WTC11 (cell line): ENCODE data around the gene MIER3. TPM values are rescaled to one million over a fixed set of nuclear protein-coding genes. Genes with fewer than 3 reads are reported as not detected.
A peak's percentile ranks its signal among the peaks of the same experiment; 100 is the strongest.

Experiments used
- ATAC-seq: fragments of 200-7000 bp; cut with Tn5 transposase; 2 replicates; pipeline ENCODE4 v1.10.0; 2021; ENCODE audit warnings: mild to moderate bottlenecking, moderate library complexity
- Bru-seq: library from RNA; stranded (reverse); fragments of 400-500 nt; gene quantifications from one replicate; lab custom pipeline; 2021; lab: Mats Ljungman, UMichigan
- CTCF ChIA-PET: fragments of 300-600 bp; sonication (Branson Sonifier 250); formaldehyde crosslinking; loops from one replicate; lab custom pipeline; 2021; ENCODE audit warnings: antibody characterized with exemption; lab: Charles Lee
- POLR2A ChIA-PET: fragments of 350-600 bp; sonication (Branson Sonifier 250); formaldehyde crosslinking; loops from one replicate; lab custom pipeline; 2021; ENCODE audit warnings: antibody characterized with exemption; lab: Charles Lee
- DNase-seq: peaks from one replicate; pipeline ENCODE4 v3.0.0; 2021; ENCODE audit warnings: low spot score
- H3K27ac Mint-ChIP-seq: 2 replicates; pipeline ENCODE4 v1.8.0; 2021; ENCODE audit warnings: mixed read lengths
- H3K27me3 Mint-ChIP-seq: 2 replicates; pipeline ENCODE4 v1.8.0; 2021; ENCODE audit warnings: low read depth, mild to moderate bottlenecking, moderate library complexity, mixed read lengths
- H3K36me3 Mint-ChIP-seq: 2 replicates; pipeline ENCODE4 v1.8.0; 2021; ENCODE audit warnings: mixed read lengths
- H3K4me1 Mint-ChIP-seq: 2 replicates; pipeline ENCODE4 v1.8.0; 2022; ENCODE audit warnings: mixed read lengths
- H3K4me3 Mint-ChIP-seq: 2 replicates; pipeline ENCODE4 v1.8.0; 2021; ENCODE audit warnings: mild to moderate bottlenecking, moderate library complexity, mixed read lengths
- H3K9me3 Mint-ChIP-seq: 2 replicates; pipeline ENCODE4 v1.8.0; 2021; ENCODE audit warnings: mixed read lengths
- ATF3 ChIP-seq: sonication (generic); formaldehyde crosslinking; conservative IDR thresholded peaks from 2 replicates; pipeline ENCODE4 v1.8.1; 2022; ENCODE audit warnings: mild to moderate bottlenecking, missing genetic modification reagents
- ATF6 ChIP-seq: sonication (generic); formaldehyde crosslinking; IDR thresholded peaks from 2 replicates; pipeline ENCODE4 v1.8.1; 2023; ENCODE audit warnings: mild to moderate bottlenecking, missing genetic modification reagents
- ETV6 ChIP-seq: sonication (generic); formaldehyde crosslinking; IDR thresholded peaks from 2 replicates; pipeline ENCODE4 v1.8.1; 2022; ENCODE audit warnings: mild to moderate bottlenecking, missing genetic modification reagents
- GTF2I ChIP-seq: fragments of 250-450 bp; sonication (Bioruptor Pico); conservative IDR thresholded peaks from 2 replicates; pipeline ENCODE4 v1.4.0; 2021; ENCODE audit warnings: mild to moderate bottlenecking
- NFE2L1 ChIP-seq: sonication (generic); formaldehyde crosslinking; IDR thresholded peaks from 2 replicates; pipeline ENCODE4 v1.8.1; 2023; ENCODE audit warnings: missing genetic modification reagents
- NR3C1 ChIP-seq: sonication (generic); formaldehyde crosslinking; conservative IDR thresholded peaks from 2 replicates; pipeline ENCODE4 v1.8.1; 2023; ENCODE audit warnings: low read depth, mild to moderate bottlenecking, missing genetic modification reagents
- OVOL2 ChIP-seq: fragments of 250-450 bp; sonication (Bioruptor Pico); IDR thresholded peaks from 2 replicates; pipeline ENCODE4 v1.9.0; 2021; ENCODE audit warnings: mild to moderate bottlenecking, borderline replicate concordance
- RELA ChIP-seq: sonication (generic); formaldehyde crosslinking; IDR thresholded peaks from 2 replicates; pipeline ENCODE4 v1.8.1; 2022; ENCODE audit warnings: missing genetic modification reagents, mild to moderate bottlenecking, borderline replicate concordance
- RORB ChIP-seq: fragments of 250-450 bp; sonication (Bioruptor Pico); IDR thresholded peaks from 2 replicates; pipeline ENCODE4 v1.9.0; 2021; ENCODE audit warnings: mild to moderate bottlenecking
- SMAD3 ChIP-seq: sonication (generic); formaldehyde crosslinking; IDR thresholded peaks from 2 replicates; pipeline ENCODE4 v1.8.0; 2022; ENCODE audit warnings: missing genetic modification reagents, mild to moderate bottlenecking, borderline replicate concordance
- SMAD4 ChIP-seq: sonication (generic); formaldehyde crosslinking; IDR thresholded peaks from 2 replicates; pipeline ENCODE4 v1.8.0; 2022; ENCODE audit warnings: mild to moderate bottlenecking, missing genetic modification reagents
- SP1 ChIP-seq: sonication (generic); formaldehyde crosslinking; conservative IDR thresholded peaks from 2 replicates; pipeline ENCODE4 v1.8.1; 2022; ENCODE audit warnings: missing genetic modification reagents
- TEAD1 ChIP-seq: sonication (generic); formaldehyde crosslinking; IDR thresholded peaks from 2 replicates; pipeline ENCODE4 v1.8.0; 2022; ENCODE audit warnings: mild to moderate bottlenecking, missing genetic modification reagents
- TEAD4 ChIP-seq: sonication (generic); formaldehyde crosslinking; IDR thresholded peaks from 2 replicates; pipeline ENCODE4 v1.8.0; 2022; ENCODE audit warnings: mild to moderate bottlenecking, missing genetic modification reagents
- USF2 ChIP-seq: sonication (generic); formaldehyde crosslinking; IDR thresholded peaks from 2 replicates; pipeline ENCODE4 v1.8.1; 2023; ENCODE audit warnings: mild to moderate bottlenecking, missing genetic modification reagents, moderate library complexity
- ZNF219 ChIP-seq: sonication (generic); formaldehyde crosslinking; IDR thresholded peaks from 2 replicates; pipeline ENCODE4 v1.8.0; 2023; ENCODE audit warnings: missing genetic modification reagents, mild to moderate bottlenecking, borderline replicate concordance
- ZNF396 ChIP-seq: fragments of 250-450 bp; sonication (Bioruptor Pico); IDR thresholded peaks from 2 replicates; pipeline ENCODE4 v1.8.0; 2021; ENCODE audit warnings: mild to moderate bottlenecking, moderate library complexity, borderline replicate concordance
- ZNF416 ChIP-seq: fragments of 250-450 bp; sonication (Bioruptor Pico); IDR thresholded peaks from 2 replicates; pipeline ENCODE4 v1.9.0; 2021; ENCODE audit warnings: mild to moderate bottlenecking, inconsistent platforms
- ZNF671 ChIP-seq: fragments of 250-450 bp; sonication (Bioruptor Pico); IDR thresholded peaks from 2 replicates; pipeline ENCODE4 v1.8.0; 2021; ENCODE audit warnings: mild to moderate bottlenecking
- long read RNA-seq, 3 experiments: library from RNA in 1 of 3; library from capped mRNA in 1 of 3; library from polyadenylated mRNA in 1 of 3; unstranded in 2 of 3; stranded (forward) in 1 of 3; transcript quantifications; one replicate each; pipeline ENCODE4 v2.0.0, GENCODE V29; 2021
- total RNA-seq: library from RNA; stranded (reverse); gene quantifications from 3 replicates; pipeline ENCODE4 v1.2.3, GENCODE V29; 2021

MIER3 gene, protein sequence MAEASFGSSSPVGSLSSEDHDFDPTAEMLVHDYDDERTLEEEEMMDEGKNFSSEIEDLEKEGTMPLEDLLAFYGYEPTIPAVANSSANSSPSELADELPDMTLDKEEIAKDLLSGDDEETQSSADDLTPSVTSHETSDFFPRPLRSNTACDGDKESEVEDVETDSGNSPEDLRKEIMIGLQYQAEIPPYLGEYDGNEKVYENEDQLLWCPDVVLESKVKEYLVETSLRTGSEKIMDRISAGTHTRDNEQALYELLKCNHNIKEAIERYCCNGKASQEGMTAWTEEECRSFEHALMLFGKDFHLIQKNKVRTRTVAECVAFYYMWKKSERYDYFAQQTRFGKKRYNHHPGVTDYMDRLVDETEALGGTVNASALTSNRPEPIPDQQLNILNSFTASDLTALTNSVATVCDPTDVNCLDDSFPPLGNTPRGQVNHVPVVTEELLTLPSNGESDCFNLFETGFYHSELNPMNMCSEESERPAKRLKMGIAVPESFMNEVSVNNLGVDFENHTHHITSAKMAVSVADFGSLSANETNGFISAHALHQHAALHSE
- total RNA-seq = 27.5 to 27.8 TPM (median 27.8 TPM) in 3 replicates
- Bru-seq, nascent RNA = percentile 92 among the genes with signal in this experiment
- long read RNA-seq, experiment 1, partial matches to known transcripts = 8 of 57 reads
- long read RNA-seq, experiment 1, other reads (novel, unspliced or antisense) = 49 of 57 reads
- long read RNA-seq, experiment 2, partial matches to known transcripts = 4 of 25 reads
- long read RNA-seq, experiment 2, other reads (novel, unspliced or antisense) = 21 of 25 reads
- long read RNA-seq, experiment 3, partial matches to known transcripts = 0 of 1 reads
- long read RNA-seq, experiment 3, other reads (novel, unspliced or antisense) = 1 of 1 reads

GRCh38 chr5:56951946-56952691, at the start of gene MIER3:
MIER3 (minus strand) TSS chr5:56952123; CDS start chr5:56952102, 21 bp downstream.
- H3K27me3 Mint-ChIP-seq = peaks cover 20% of the 10 kb centered on the region

GRCh38 chr5:56995596-56995995, 43.7 kb upstream of the MIER3 start:
- H3K27me3 Mint-ChIP-seq = no peaks in the 10 kb centered on the region
- ATAC-seq (no peak), DNase-seq (no peak)
- CTCF ChIA-PET = interaction anchor here (1.0 to 2.0 kb wide), 4 partner anchors 9 to 100 kb away, joined by 3 to 12 read pairs (median 6); no protein-coding TSS in a partner anchor
- peaks cover 6% of the 10 kb centered on the region; the same call in 1 of the 2 replicates for H3K9me3 Mint-ChIP-seq
- POLR2A ChIA-PET = no interaction called here
- H3K4me1 Mint-ChIP-seq = no peaks in the 10 kb centered on the region
- no peak overlapping the region for H3K27ac Mint-ChIP-seq
- no peak overlapping the region for H3K4me3 Mint-ChIP-seq
- TF ChIP-seq NR3C1 (CRISPR knock-in tag) = no peak
- no peak for TF ChIP-seq ZNF396 (CRISPR knock-in tag)
- no peak for TF ChIP-seq SMAD4 (CRISPR knock-in tag)
- no peak for TF ChIP-seq TEAD4 (CRISPR knock-in tag)
- TF ChIP-seq ATF3 (CRISPR knock-in tag) = no peak
- no peak for TF ChIP-seq GTF2I
- TF ChIP-seq SMAD3 = no peak
- no peak for TF ChIP-seq TEAD1
- no peak for TF ChIP-seq ZNF671
- TF ChIP-seq OVOL2 = no peak
- no peak for TF ChIP-seq RELA
- no peak for TF ChIP-seq ATF6
- no peak for TF ChIP-seq SP1 (CRISPR knock-in tag)
- no peak for TF ChIP-seq RORB (CRISPR knock-in tag)
- TF ChIP-seq, all 79 proteins: peak for 0
- H3K36me3 Mint-ChIP-seq = no peaks in the 10 kb centered on the region

More at GRCh38 chr5:56951946-56952691, at the start of gene MIER3:
- ChIA-PET POLR2A (no interaction called here), CTCF (no interaction called here)
- TF ChIP-seq ETV6 (CRISPR knock-in tag) (no peak), USF2 (CRISPR knock-in tag) (no peak), ZNF416 (no peak), NFE2L1 (CRISPR knock-in tag) (0 out of 2 replicates have a peak, but pooled peaks have one; percentile 18), ZNF219 (CRISPR knock-in tag) (no peak)
- ATAC-seq (peak; percentile 89), DNase-seq (peak; percentile 82)
- peaks cover 18% of the 10 kb centered on the region for H3K4me1 Mint-ChIP-seq
- H3K9me3 Mint-ChIP-seq = no peaks in the 10 kb centered on the region
- H3K27ac Mint-ChIP-seq = peak within 1 kb of the TSS; percentile 80
- peak within 1 kb of the TSS; percentile 95 for H3K4me3 Mint-ChIP-seq
- no peaks in the 10 kb centered on the region; the same call in 1 of the 2 replicates for H3K36me3 Mint-ChIP-seq
